Activated CD4-positive, alpha-beta T cell treated with anti-CD3 and anti-CD28 coated beads, Interleukin-2, amount 10 ng/mL, durations not matched to agents 7 days and 5 days (primary cell): Measurements from ENCODE around the gene C1QTNF9B. TPM values are rescaled to one million over a fixed set of nuclear protein-coding genes. Genes with fewer than 3 reads are reported as not detected.

Experiments used
- CTCF ChIA-PET: fragments of 350-600 bp; sonication (Branson Sonifier 250); formaldehyde crosslinking; loops from one replicate; lab custom pipeline; 2021; ENCODE audit warnings: antibody characterized with exemption; lab: Charles Lee
- POLR2A ChIA-PET: fragments of 350-600 bp; sonication (Branson Sonifier 250); formaldehyde crosslinking; loops from one replicate; lab custom pipeline; 2021; ENCODE audit warnings: antibody characterized with exemption; lab: Charles Lee
- DNase-seq: peaks from one replicate; pipeline ENCODE4 v3.0.0-alpha.2; 2020
- H3K27ac Mint-ChIP-seq: one replicate; pipeline ENCODE4 v1.8.0; 2021; ENCODE audit warnings: mild to moderate bottlenecking, moderate library complexity, mixed read lengths
- H3K27me3 Mint-ChIP-seq: one replicate; pipeline ENCODE4 v1.8.0; 2021; ENCODE audit warnings: mixed read lengths
- H3K36me3 Mint-ChIP-seq: one replicate; pipeline ENCODE4 v1.8.0; 2021; ENCODE audit warnings: low read depth, mixed read lengths
- H3K4me1 Mint-ChIP-seq: one replicate; pipeline ENCODE4 v1.8.0; 2021; ENCODE audit warnings: mixed read lengths
- H3K4me3 Mint-ChIP-seq: one replicate; pipeline ENCODE4 v1.8.0; 2021; ENCODE audit warnings: mild to moderate bottlenecking, moderate library complexity, mixed read lengths
- H3K9me3 Mint-ChIP-seq: one replicate; pipeline ENCODE4 v1.8.0; 2021; ENCODE audit warnings: mixed read lengths
- total RNA-seq, 2 experiments: library from RNA; stranded (reverse); gene quantifications; one replicate each; pipeline ENCODE4 v1.2.3, GENCODE V29; 2021

C1QTNF9B gene
- total RNA-seq, 2 experiments from 2014 or later, result not detected

DNA sequence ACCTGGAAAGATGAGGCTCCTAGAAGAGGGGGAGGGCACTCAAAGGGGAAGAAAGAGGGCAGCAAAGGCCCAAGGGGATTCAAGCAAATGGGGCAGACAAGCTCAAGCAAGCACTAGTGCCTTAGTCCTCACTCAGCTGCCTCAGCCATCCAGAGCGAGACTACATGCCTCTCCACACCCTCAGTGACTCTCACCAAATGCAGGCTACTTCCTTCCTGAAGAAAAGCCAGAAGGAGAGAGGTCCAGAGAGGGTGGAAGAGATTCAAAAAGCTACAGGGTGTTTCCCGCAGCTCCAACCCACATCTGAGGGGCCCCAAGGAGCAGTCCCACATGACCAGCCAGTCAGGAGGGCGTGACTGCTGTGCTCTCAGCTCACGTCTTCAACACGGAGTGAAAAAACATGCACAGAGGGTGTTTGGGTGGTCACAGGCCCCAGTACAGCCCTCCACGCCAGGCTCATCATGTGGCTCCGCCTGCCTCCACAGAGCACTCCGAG is 48.6 kb downstream of the C1QTNF9B start:
- no peaks in the 10 kb centered on the region for H3K9me3 Mint-ChIP-seq
- ChIA-PET CTCF (no interaction called here), POLR2A (no interaction called here)
- H3K4me3 Mint-ChIP-seq, result no peak overlapping the region
- no peak overlapping the region for H3K27ac Mint-ChIP-seq
- no peak for DNase-seq
- H3K27me3 Mint-ChIP-seq, result no peaks in the 10 kb centered on the region
- H3K36me3 Mint-ChIP-seq, result peaks cover under 1% of the 10 kb centered on the region
- H3K4me1 Mint-ChIP-seq, result peaks cover 8% of the 10 kb centered on the region

- POLR2A ChIA-PET, result interaction anchor here (0.6 kb wide), 1 partner anchor 20 kb away, joined by 3 read pairs; no protein-coding TSS in a partner anchor
- H3K36me3 Mint-ChIP-seq, result no peaks in the 10 kb centered on the region
- peaks cover 11% of the 10 kb centered on the region for H3K4me1 Mint-ChIP-seq
- H3K27ac Mint-ChIP-seq, result no peak overlapping the region
- H3K9me3 Mint-ChIP-seq, result no peaks in the 10 kb centered on the region
- no peak for DNase-seq
- no peaks in the 10 kb centered on the region for H3K27me3 Mint-ChIP-seq
- H3K4me3 Mint-ChIP-seq, result no peak overlapping the region
- CTCF ChIA-PET, result no interaction called here
Measured at GRCh38 chr13:23848019-23848418, 49.3 kb downstream of the C1QTNF9B start.

DNA sequence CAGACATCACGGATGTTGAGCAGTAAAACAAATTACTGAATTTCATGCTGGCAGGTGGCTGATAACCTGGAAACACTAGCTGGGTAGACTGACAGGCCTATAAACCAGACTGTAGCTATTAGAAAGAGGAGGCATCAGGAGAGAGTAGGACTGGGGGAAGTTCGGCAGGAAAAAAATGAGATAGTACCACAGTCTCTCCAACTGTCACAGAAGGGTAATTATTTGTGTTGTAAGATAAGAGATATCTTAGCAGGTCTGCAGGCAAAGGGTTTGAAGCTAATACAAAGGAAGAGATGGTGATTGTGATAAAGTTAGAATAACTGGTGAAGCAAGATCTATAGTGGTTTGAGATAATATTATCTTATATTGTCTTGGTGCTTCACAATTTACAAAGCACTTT is 49.8 kb downstream of the C1QTNF9B start:
- DNase-seq, result no peak
- Mint-ChIP-seq H3K36me3 (no peaks in the 10 kb centered on the region), H3K4me1 (peaks cover 11% of the 10 kb centered on the region), H3K9me3 (no peaks in the 10 kb centered on the region), H3K4me3 (no peak overlapping the region), H3K27ac (no peak overlapping the region), H3K27me3 (no peaks in the 10 kb centered on the region)
- ChIA-PET POLR2A (interaction anchor here (0.6 kb wide), 1 partner anchor 20 kb away, joined by 3 read pairs; no protein-coding TSS in a partner anchor), CTCF (interaction anchor here (0.6 kb wide), 1 partner anchor 15 kb away, joined by 3 read pairs; no protein-coding TSS in a partner anchor)

GRCh38 chr13:23845105-23845725 is 52.1 kb downstream of the C1QTNF9B start:
- H3K4me3 Mint-ChIP-seq, result no peak overlapping the region
- no peaks in the 10 kb centered on the region for H3K9me3 Mint-ChIP-seq
- peaks cover 11% of the 10 kb centered on the region for H3K4me1 Mint-ChIP-seq
- POLR2A ChIA-PET, result no interaction called here
- H3K27me3 Mint-ChIP-seq, result no peaks in the 10 kb centered on the region
- no peak overlapping the region for H3K27ac Mint-ChIP-seq
- no peak for DNase-seq
- H3K36me3 Mint-ChIP-seq, result no peaks in the 10 kb centered on the region
- CTCF ChIA-PET, result interaction anchor here (0.8 to 1.2 kb wide), 2 partner anchors 33 to 54 kb away, joined by 3 read pairs; no protein-coding TSS in a partner anchor

DNA sequence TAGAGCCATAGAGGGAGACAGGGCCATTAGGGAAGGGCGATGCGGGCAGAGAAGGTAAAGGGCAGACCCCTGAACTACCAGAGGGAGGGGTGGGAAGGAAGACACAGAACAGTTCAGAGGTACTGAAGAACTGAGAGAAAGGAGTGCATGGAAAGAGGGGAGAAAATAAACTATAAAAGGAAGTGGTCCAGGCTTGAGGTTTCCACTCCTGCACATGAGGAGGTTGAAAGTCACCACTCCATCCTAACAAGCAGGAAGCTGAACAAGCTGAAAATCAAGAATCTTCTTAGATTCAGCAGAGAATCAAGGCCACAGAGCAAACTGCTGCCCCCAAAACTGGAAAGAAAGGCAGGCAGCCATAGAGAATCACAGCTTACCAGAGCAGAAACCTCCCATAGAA is 53.2 kb downstream of the C1QTNF9B start:
- H3K9me3 Mint-ChIP-seq, result no peaks in the 10 kb centered on the region
- DNase-seq, result no peak
- H3K4me3 Mint-ChIP-seq, result no peak overlapping the region
- ChIA-PET POLR2A (no interaction called here), CTCF (interaction anchor here (1.0 to 1.2 kb wide), 2 partner anchors 9 to 13 kb away, joined by 3 to 4 read pairs; no protein-coding TSS in a partner anchor)
- no peaks in the 10 kb centered on the region for H3K27me3 Mint-ChIP-seq
- peak overlapping the region; percentile 7 for H3K27ac Mint-ChIP-seq
- H3K36me3 Mint-ChIP-seq, result no peaks in the 10 kb centered on the region
- peaks cover 11% of the 10 kb centered on the region for H3K4me1 Mint-ChIP-seq

DNA sequence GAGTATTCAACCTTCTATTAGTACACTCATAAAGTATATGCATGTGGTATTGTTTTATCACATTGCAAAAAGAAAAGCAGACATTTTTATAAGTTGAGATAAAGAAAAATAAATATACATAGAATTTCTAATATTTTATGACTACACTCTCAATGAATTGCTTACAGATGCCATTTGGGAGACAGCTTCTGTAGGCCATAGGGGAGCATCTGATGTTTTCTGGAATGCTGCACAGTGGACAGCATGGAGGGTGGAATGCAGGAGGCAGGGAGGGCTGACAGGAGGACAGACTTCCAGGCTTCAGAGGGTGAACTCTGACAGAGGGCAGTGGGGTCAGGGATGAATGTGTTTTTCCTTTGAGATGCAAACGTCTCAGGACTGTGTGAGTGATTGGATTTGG is 53.9 kb downstream of the C1QTNF9B start:
- H3K9me3 Mint-ChIP-seq, result no peaks in the 10 kb centered on the region

DNA sequence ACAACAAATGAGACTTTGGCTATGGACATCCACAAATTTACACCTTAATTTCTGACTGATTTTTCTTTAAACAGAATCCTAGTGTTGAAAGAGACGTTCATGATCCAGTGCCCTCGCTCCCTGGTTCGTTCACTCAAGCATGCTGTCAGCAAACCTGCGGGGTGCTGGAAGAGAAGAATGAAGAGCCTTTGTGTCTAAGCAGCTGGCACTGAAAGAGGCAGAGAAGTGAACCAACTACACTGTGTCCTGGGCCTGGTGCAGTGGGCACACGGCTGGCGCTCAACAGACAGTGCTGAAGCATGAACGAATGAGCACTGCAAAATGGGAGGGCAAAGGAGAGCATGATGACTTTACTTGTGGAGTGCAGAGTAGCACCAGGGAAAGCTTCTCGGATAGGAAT is 54.9 kb downstream of the C1QTNF9B start:
- no peaks in the 10 kb centered on the region for H3K27me3 Mint-ChIP-seq
- ChIA-PET POLR2A (no interaction called here), CTCF (no interaction called here)
- no peaks in the 10 kb centered on the region for H3K36me3 Mint-ChIP-seq
- no peaks in the 10 kb centered on the region for H3K9me3 Mint-ChIP-seq
- peaks cover 11% of the 10 kb centered on the region for H3K4me1 Mint-ChIP-seq
- H3K4me3 Mint-ChIP-seq, result no peak overlapping the region
- H3K27ac Mint-ChIP-seq, result no peak overlapping the region
- no peak for DNase-seq

More for the DNA sequence above, 53.9 kb downstream of the C1QTNF9B start:
- Mint-ChIP-seq H3K27ac (no peak overlapping the region), H3K4me3 (no peak overlapping the region), H3K36me3 (no peaks in the 10 kb centered on the region), H3K27me3 (no peaks in the 10 kb centered on the region), H3K4me1 (peaks cover 11% of the 10 kb centered on the region)
- no peak for DNase-seq
- POLR2A ChIA-PET, result no interaction called here
- CTCF ChIA-PET, result interaction anchor here (0.6 to 1.2 kb wide), 2 partner anchors 8 to 9 kb away, joined by 3 read pairs; no protein-coding TSS in a partner anchor

Other genes starting within 250 kb of the C1QTNF9B start
- gene MIPEP, start 8.1 kb downstream of the C1QTNF9B start, total RNA-seq, result 1 to 10 TPM; 8.2 to 10.0 TPM